Measurements from ENCODE around the gene CALCOCO2. TPM values are rescaled to one million over a fixed set of nuclear protein-coding genes. Genes with fewer than 3 reads are reported as not detected.

The CALCOCO2 gene
- total and polyA plus RNA-seq, 2 of the 13 experiments (the other 11 are each of a cell fraction or from before 2014, with no cell fraction given) = 72.9 to 111 TPM

- TF ChIP-seq REST (IDR thresholded peaks at IDR 0.05; ENCODE audit: borderline replicate concordance in 1 of 2, low read depth in 1 of 2, low read length in 2 of 2) = peak in 1 of 2 experiments; percentile 79; a peak in 2 of 4 replicates
- 0 out of 2 replicates have a peak, but pooled peaks have one; percentile 13 for TF ChIP-seq NFAT5 (CRISPR knock-in tag; IDR thresholded peaks at IDR 0.05)
- 0 out of 2 replicates have a peak, but pooled peaks have one; percentile 44 for TF ChIP-seq SRY (CRISPR knock-in tag; IDR thresholded peaks at IDR 0.05)
- TF ChIP-seq ZNF512 (CRISPR knock-in tag; IDR thresholded peaks at IDR 0.05) = no peak
- TF ChIP-seq ETV5 (CRISPR knock-in tag; IDR thresholded peaks at IDR 0.05; ENCODE audit: borderline replicate concordance) = peak; percentile 100
- peak; percentile 88 for TF ChIP-seq HHEX (CRISPR knock-in tag; IDR thresholded peaks at IDR 0.05)
- peak; percentile 87; the same call in 1 of the 2 replicates for TF ChIP-seq ZNF761 (CRISPR knock-in tag; conservative IDR thresholded peaks at IDR 0.05)
- peak; percentile 55 for TF ChIP-seq YY1 (IDR thresholded peaks at IDR 0.05; ENCODE audit: insufficient read depth, insufficient replicate concordance, low read depth, low read length)
- no peak for TF ChIP-seq KLF11 (CRISPR knock-in tag; IDR thresholded peaks at IDR 0.05)
- TF ChIP-seq MAX (IDR thresholded peaks at IDR 0.05) = peak; percentile 95
- TF ChIP-seq RFX1 (IDR thresholded peaks at IDR 0.05) = peak; percentile 46; the same call in 1 of the 2 replicates
- TF ChIP-seq ZNF788 (CRISPR knock-in tag; IDR thresholded peaks at IDR 0.05; ENCODE audit: borderline replicate concordance) = peak; percentile 98; the same call in 1 of the 2 replicates
- no peak for TF ChIP-seq TMF1 (CRISPR knock-in tag; IDR thresholded peaks at IDR 0.05; ENCODE audit: low read depth)
- no peak for TF ChIP-seq ZKSCAN5 (CRISPR knock-in tag; IDR thresholded peaks at IDR 0.05)
- TF ChIP-seq ZNF44 (CRISPR knock-in tag; IDR thresholded peaks at IDR 0.05) = no peak
- TF ChIP-seq ZNF746 (CRISPR knock-in tag; IDR thresholded peaks at IDR 0.05) = peak; percentile 80; the same call in 1 of the 2 replicates
- TF ChIP-seq ZNF282 (IDR thresholded peaks at IDR 0.05; ENCODE audit: partially characterized antibody) = no peak
- no peak for TF ChIP-seq NFE2L2 (IDR thresholded peaks at IDR 0.05; ENCODE audit: low read length)
- peak; percentile 99 for TF ChIP-seq MEIS2 (CRISPR knock-in tag; IDR thresholded peaks at IDR 0.05)
These were observed 40.9 kb downstream of the CALCOCO2 start (continued) for GRCh38 chr17:48871551-48872351.
